HG03378 (cell line): ENCODE results near the gene CDH1.
"Not testable (repeated sequence)": the region's sequence is repeated elsewhere in the genome, so short reads cannot be mapped to it uniquely, and the experiment has no call there.

Experiments used
- ATAC-seq: cut with Tn5 transposase; IDR thresholded peaks from one replicate; pipeline ENCODE4 v1.9.1; 2021; ENCODE audit warnings: mild to moderate bottlenecking, moderate library complexity; ENCODE audit not compliant: unreplicated experiment

CDH1 gene

GRCh38 chr16:68737046-68737729, at the start of gene CDH1:
Gene CDH1, plus strand, starts transcription at chr16:68737292. Its CDS starts 124 bp downstream, at chr16:68737416.
- ATAC-seq = no peak

- ATAC-seq = no peak
Observed at GRCh38 chr16:68689921-68690320, 47.2 kb upstream of the CDH1 start.

- no peak for ATAC-seq
Observed at GRCh38 chr16:68695575-68695974, 41.5 kb upstream of the CDH1 start.

- no peak for ATAC-seq
Observed at GRCh38 chr16:68696514-68696913, 40.6 kb upstream of the CDH1 start.

GRCh38 chr16:68698091-68698490, 39.0 kb upstream of the CDH1 start:
- ATAC-seq = no peak

- no peak for ATAC-seq
Observed at GRCh38 chr16:68700120-68700519, 37.0 kb upstream of the CDH1 start.

- no peak for ATAC-seq
Observed at GRCh38 chr16:68700831-68701230, 36.3 kb upstream of the CDH1 start.

- ATAC-seq = no peak
Observed at GRCh38 chr16:68704232-68704867, 32.7 kb upstream of the CDH1 start.

GRCh38 chr16:68707340-68708152, 29.5 kb upstream of the CDH1 start:
- no peak for ATAC-seq

GRCh38 chr16:68710211-68710610, 26.9 kb upstream of the CDH1 start:
- ATAC-seq = no peak

- no peak for ATAC-seq
Observed at GRCh38 chr16:68711421-68712139, 25.5 kb upstream of the CDH1 start.

- ATAC-seq = no peak
Observed at GRCh38 chr16:68713361-68713760, 23.7 kb upstream of the CDH1 start.

- ATAC-seq = no peak
Observed at GRCh38 chr16:68715471-68715870, 21.6 kb upstream of the CDH1 start.

- ATAC-seq = not testable (repeated sequence)
Observed at GRCh38 chr16:68716516-68716915, 20.6 kb upstream of the CDH1 start.

- no peak for ATAC-seq
Observed at GRCh38 chr16:68717684-68718083, 19.4 kb upstream of the CDH1 start.

GRCh38 chr16:68718590-68718989, 18.5 kb upstream of the CDH1 start:
- ATAC-seq = no peak

GRCh38 chr16:68719993-68720489, 17.1 kb upstream of the CDH1 start:
- ATAC-seq = peak; percentile 87

GRCh38 chr16:68722119-68723024, 14.7 kb upstream of the CDH1 start:
- no peak for ATAC-seq

GRCh38 chr16:68724797-68725196, 12.3 kb upstream of the CDH1 start:
- no peak for ATAC-seq

- ATAC-seq = no peak
Observed at GRCh38 chr16:68728523-68728922, 8.6 kb upstream of the CDH1 start.
